KOPT-K1 (cell line): ENCODE data around the gene ITFG1.

Source experiments
- H3K27ac ChIP-seq: fragments of 200-600 bp; sonication (generic); 2 replicates; pipeline ENCODE4 v1.5.1; 2016; ENCODE audit warnings: antibody characterized with exemption, mild to moderate bottlenecking, low read depth, low read length; ENCODE audit not compliant: poor library complexity, severe bottlenecking
- H3K36me3 ChIP-seq: fragments of 200-600 bp; sonication (generic); 2 replicates; pipeline ENCODE4 v1.5.1; 2017; ENCODE audit warnings: antibody characterized with exemption, mild to moderate bottlenecking, low read length, moderate library complexity; ENCODE audit not compliant: insufficient read depth
- H3K9me3 ChIP-seq: fragments of 200-600 bp; sonication (generic); 2 replicates; pipeline ENCODE4 v1.5.1; 2017; ENCODE audit warnings: antibody characterized with exemption, low read length, mild to moderate bottlenecking; ENCODE audit not compliant: insufficient read depth, poor library complexity, severe bottlenecking

Gene ITFG1

GRCh38 chr16:47308601-47309000 lies 152.3 kb downstream of the ITFG1 start:
- H3K36me3 ChIP-seq = peaks cover 7% of the 10 kb centered on the region; the same call in 1 of the 2 replicates
- no peak overlapping the region for H3K27ac ChIP-seq
- H3K9me3 ChIP-seq = no peaks in the 10 kb centered on the region

DNA sequence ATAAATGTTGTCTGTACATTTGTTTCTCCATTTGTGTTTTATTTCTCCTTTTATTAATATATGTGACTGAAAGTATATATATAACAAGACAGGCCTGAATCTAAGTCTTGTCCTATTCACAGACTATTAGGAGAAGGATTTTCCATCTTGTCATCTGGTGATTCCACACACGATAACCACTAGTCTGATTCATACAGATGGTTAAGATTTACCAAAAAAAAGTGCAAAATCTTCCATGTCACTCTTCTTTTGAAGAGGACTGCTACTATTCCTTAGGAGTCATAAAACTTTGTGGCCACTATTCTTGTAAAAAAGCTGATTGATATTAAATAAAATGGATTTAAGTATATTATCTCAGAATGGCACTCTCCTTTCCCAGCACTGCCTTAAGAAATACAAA lies 156.3 kb downstream of the ITFG1 start:
- no peak overlapping the region for H3K27ac ChIP-seq
- H3K36me3 ChIP-seq = peaks cover 10% of the 10 kb centered on the region
- no peaks in the 10 kb centered on the region for H3K9me3 ChIP-seq

DNA sequence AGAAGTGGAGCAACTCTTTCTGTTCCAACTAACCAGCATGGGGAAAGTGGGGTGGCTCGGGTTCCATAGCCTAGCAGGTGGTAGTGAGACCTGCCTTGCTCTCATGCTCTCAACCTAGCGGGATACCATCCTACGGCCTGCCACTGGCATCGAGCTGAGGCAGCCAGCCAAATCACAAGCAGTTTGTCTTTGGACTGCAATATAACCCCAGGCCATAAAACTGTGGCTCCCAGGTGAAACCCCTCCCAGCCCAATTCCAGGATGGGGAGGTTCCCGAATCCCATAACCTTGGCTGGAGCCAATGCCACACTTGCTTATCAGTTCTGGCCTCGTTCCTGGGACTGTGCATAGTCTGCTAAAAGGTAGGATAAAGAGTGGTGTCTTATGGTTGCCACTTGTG lies 161.3 kb downstream of the ITFG1 start:
- Histone ChIP-seq H3K36me3 (peaks cover 23% of the 10 kb centered on the region), H3K27ac (no peak overlapping the region)

DNA sequence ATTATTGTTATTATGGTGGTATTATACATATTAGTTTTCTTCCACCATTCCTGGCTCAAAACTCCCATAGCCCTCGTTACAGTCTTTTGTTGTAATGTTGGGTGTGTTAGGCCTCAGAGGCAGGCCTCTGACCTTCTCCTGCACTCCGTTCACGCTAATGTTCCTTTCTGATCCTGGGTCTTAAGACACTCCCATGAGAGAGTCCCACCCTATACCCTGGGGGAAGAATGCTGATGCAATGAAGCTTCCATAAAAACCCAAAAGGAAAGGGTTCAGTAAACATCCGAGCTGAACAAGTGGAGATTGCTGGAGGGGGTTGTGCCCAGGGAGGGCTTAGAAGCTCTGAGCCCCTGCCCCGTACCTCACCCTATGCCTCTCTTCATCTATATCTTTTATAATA lies 175.9 kb downstream of the ITFG1 start:
- Histone ChIP-seq H3K27ac (no peak overlapping the region), H3K36me3 (0 out of 2 replicates have a peak, but pooled peaks cover 6% of the 10 kb centered on the region), H3K9me3 (peaks cover 13% of the 10 kb centered on the region)

More for the DNA sequence above, 161.3 kb downstream of the ITFG1 start:
- H3K9me3 ChIP-seq = peaks cover 14% of the 10 kb centered on the region

DNA sequence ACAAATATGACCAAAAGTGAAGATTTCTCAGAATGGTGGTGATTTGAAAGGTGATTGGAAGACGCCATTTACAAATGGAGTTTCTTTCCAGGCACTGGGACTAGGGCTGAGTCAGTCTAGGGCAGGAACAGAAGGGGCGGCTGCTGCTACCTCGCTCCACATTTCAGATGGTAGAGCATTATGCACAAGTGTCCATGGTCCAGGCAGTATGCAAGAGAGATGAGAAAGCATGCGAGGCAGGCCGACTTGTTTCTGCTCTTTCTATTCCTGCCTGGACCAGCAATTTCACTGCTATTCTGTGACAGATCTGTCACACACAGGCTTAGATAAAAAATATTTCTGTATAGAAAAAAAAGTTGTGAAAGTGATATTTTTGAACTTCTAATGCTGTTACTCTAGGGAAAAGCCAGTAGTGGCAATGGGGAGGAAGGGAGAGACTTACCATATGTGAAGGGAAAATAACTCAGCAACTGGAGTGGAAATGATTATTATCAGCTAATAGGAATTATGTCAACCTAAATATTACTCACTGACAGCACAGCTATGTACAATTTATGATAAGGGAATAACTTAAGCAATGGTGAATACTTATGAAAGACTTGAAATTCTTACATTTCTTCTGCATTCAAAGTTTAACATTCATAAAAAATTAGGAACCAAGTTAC lies 182.4 kb downstream of the ITFG1 start:
- Histone ChIP-seq H3K9me3 (peaks cover 8% of the 10 kb centered on the region), H3K36me3 (0 out of 2 replicates have a peak, but pooled peaks cover 2% of the 10 kb centered on the region), H3K27ac (no peak overlapping the region)

- no peak overlapping the region for H3K27ac ChIP-seq
- H3K9me3 ChIP-seq = no peaks in the 10 kb centered on the region
- H3K36me3 ChIP-seq = no peaks in the 10 kb centered on the region
These were observed 184.3 kb downstream of the ITFG1 start for GRCh38 chr16:47276522-47276921.

DNA sequence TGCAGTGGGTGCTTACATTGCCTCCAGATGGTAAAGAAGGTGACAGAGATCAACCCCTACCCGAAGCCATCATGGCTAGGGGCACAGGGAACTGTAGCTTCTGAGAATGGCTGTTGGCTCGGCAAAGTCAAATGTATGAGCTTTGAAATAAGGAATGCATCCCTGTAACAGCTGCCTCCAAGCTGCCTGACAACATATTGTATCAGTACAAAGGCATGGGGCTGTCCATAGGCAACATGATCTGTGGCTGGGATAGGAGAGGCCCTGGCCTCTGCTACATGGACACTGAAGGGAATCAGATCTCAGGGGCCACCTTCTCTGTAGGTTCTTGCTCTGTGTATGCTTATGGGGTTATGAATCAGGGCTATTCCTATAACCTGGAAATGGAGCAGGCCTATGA lies 197.9 kb downstream of the ITFG1 start:
- Histone ChIP-seq H3K9me3 (no peaks in the 10 kb centered on the region), H3K27ac (no peak overlapping the region), H3K36me3 (peaks cover 7% of the 10 kb centered on the region)

- Histone ChIP-seq H3K9me3 (no peaks in the 10 kb centered on the region), H3K36me3 (peaks cover 23% of the 10 kb centered on the region), H3K27ac (no peak overlapping the region)
These were observed 200.4 kb downstream of the ITFG1 start for GRCh38 chr16:47260503-47260902.

GRCh38 chr16:47258874-47259461 lies 201.9 kb downstream of the ITFG1 start:
- H3K27ac ChIP-seq = no peak overlapping the region

GRCh38 chr16:47254756-47255155 lies 206.1 kb downstream of the ITFG1 start:
- no peak overlapping the region for H3K27ac ChIP-seq
- peaks cover 17% of the 10 kb centered on the region for H3K36me3 ChIP-seq
- no peaks in the 10 kb centered on the region for H3K9me3 ChIP-seq

More at GRCh38 chr16:47258874-47259461, 201.9 kb downstream of the ITFG1 start:
- Histone ChIP-seq H3K9me3 (no peaks in the 10 kb centered on the region), H3K36me3 (peaks cover 23% of the 10 kb centered on the region)

DNA sequence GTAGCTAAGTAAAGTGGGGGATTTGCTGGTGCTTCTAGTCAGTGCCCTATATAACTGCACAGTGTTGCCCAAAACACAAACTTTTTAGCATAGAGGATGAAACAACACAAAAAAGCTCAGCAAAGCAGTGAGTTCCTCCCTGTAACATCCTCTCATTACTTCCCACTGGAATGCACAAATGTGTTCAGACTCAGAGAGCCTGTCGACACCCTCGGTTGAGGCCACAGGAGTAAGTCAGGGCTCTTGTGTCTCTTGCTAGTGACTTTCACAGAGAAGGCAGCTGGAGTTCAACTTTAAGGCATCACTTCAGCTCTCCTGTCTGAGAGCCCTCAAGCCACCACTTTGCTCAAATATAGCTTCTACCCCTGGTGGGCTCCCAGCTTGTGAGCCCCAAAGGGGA lies 209.9 kb downstream of the ITFG1 start:
- Histone ChIP-seq H3K27ac (no peak overlapping the region), H3K36me3 (peaks cover 5% of the 10 kb centered on the region; the same call in 1 of the 2 replicates), H3K9me3 (no peaks in the 10 kb centered on the region)

- H3K27ac ChIP-seq = no peak overlapping the region
- no peaks in the 10 kb centered on the region for H3K9me3 ChIP-seq
- H3K36me3 ChIP-seq = peaks cover 5% of the 10 kb centered on the region; the same call in 1 of the 2 replicates
These were observed 213.2 kb downstream of the ITFG1 start for GRCh38 chr16:47247690-47248089.

DNA sequence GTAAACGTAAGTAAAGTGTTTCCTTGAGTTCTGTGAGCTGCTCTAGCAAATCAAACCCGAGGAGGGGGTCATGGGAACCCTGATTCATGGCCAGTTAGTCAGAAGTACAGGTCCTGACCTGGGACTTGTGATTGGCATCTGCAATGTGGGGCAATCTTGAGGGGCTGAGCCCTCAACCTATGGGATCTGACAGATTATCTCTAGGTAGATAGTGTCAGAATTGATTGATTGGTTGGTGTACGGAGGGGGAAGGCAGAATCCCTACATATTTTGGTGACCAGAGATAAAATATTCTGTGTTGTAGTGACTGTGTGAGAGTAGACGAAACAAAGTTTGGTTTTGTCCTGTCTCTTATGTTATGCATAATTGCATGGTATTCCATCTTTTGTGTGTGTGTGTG lies 216.7 kb downstream of the ITFG1 start:
- Histone ChIP-seq H3K9me3 (no peaks in the 10 kb centered on the region), H3K27ac (no peak overlapping the region), H3K36me3 (peaks cover 5% of the 10 kb centered on the region; the same call in 1 of the 2 replicates)

DNA sequence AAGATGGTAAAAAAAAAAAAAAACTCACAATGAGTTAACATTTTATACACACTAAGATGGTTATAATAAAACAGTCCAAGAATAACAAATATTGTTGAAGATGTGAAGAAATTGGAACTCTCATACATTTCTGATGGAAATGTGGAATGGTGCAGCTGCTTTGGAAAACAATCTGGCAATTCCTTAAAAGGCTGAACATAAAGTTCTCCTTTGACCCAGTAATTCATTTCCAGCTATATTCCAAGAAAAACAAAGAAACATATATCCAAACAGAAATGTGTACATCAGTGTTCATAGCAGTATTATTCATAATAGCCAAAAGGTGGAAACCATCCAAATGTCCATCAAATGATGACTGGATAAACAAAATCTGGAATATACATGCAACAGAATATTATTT lies 219.8 kb downstream of the ITFG1 start:
- H3K36me3 ChIP-seq = no peaks in the 10 kb centered on the region
- no peaks in the 10 kb centered on the region for H3K9me3 ChIP-seq
- H3K27ac ChIP-seq = no peak overlapping the region

DNA sequence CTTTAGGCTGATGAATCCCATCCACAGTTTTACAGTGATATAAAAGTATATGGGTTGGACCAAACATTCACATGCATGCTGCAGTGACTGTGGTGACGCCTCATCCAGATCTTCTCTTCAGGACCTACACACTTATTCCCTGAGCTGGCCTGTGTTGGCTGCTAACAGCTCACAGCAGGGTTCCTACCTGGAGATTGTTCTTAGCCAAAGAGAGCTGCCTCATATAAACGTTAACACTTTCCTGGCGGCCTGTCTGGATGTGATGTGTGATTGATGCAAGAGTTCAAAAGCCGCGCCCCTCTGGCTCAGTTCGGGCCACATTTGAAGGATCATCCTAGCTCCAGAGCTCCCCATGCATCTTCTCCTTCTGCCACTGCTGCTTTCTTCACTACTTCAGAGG lies 224.1 kb downstream of the ITFG1 start:
- H3K36me3 ChIP-seq = peaks cover 6% of the 10 kb centered on the region; the same call in 1 of the 2 replicates

GRCh38 chr16:47230296-47230695 lies 230.6 kb downstream of the ITFG1 start:
- H3K9me3 ChIP-seq = no peaks in the 10 kb centered on the region
- H3K36me3 ChIP-seq = peaks cover 5% of the 10 kb centered on the region; the same call in 1 of the 2 replicates
- peak overlapping the region; percentile 43 for H3K27ac ChIP-seq

More for the DNA sequence above, 224.1 kb downstream of the ITFG1 start:
- Histone ChIP-seq H3K27ac (no peak overlapping the region), H3K9me3 (no peaks in the 10 kb centered on the region)
